GM18499 (cell line): ENCODE measurements around the gene CSDE1.

Experiments used
- ATAC-seq: cut with Tn5 transposase; IDR thresholded peaks from one replicate; pipeline ENCODE4 v1.9.1; 2021; ENCODE audit warnings: moderate number of reproducible peaks; ENCODE audit not compliant: insufficient read depth, unreplicated experiment

CSDE1 gene

DNA sequence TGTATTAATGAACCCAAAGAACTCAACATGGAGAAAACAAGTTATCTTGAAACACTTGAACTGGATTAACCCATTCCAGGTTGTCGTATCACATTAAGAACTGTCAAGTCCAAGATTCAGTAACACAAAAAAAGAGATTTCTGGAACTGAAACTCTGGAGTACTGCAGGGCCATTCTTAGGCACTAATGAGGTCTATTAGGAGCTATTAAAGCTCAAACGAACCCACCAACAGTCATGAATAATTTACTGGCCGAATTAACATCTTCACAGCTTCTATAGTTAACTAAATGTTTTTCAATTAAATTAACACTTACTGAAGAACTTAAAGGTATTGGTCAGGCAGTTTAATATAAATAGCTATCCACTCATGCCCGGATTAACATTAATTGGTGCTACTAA lies 4.6 kb downstream of the CSDE1 start:
- no peak for ATAC-seq

DNA sequence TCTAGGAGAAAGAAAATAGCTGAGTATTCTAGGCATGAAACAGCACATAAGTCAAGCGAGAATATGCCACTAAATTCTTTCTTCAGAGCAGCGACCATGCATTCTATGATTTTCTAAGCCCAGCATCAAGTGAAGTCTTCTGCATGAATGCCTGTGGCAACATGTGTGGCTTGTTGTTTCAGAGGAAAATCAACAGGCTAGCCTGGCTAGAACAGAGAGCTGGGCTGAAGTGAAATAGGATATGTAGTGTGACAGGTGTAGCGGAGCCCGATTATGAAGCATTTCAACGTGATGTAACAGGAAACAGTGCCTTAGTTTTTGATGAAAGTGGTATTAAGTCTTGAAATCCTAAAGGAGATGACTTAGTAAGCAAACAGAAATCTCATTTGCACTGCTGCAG lies 7.0 kb downstream of the CSDE1 start:
- ATAC-seq: no peak

DNA sequence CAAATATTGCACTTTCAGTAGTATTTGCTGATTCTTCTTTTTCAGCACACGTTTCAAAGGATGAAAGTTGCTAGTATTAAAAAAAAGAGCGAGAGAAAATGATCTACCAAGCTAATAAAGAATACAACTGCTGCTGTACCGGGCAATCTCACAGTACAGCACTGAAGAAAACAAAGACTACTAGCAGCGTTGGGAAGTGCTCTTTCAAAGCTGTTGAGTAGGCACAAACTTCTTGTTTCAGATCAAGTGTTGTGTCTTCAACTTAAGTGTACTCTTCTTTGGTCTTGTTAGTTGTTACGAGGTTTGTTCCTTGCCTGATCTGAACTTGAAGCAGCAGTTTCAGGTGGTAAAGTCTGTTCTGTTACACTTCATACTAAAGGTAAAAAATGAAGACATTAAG lies 7.9 kb downstream of the CSDE1 start:
- ATAC-seq: no peak

DNA sequence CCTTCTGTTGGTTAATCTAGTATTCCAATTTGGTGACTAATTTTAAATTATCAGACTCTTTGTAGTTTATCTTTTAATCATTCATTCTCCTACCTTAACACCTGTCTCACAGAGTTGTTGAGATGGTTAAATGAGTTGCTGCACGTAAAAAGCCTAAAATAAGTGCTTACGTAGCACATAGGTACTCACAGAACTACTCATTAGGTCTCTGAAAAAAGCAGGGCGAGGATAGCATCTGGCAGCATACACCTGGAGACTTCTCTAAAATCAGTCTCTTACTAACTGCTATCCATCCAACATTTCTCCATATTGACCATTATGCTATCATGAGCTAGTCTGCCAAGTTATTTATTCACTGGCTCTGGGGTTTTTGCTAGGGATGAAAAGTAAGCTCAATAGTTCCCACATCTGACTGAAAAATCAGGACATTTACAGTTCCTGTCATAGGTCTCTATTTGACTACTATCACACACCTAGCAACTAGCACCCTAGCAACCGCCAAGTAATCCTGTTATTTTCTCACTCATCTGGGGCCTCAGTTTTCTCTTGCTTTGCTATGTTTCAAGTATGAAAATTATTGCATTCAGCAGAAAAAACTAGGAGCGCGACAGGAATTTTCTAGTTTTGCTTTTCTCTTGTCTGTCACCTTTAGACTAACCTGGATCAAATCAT lies 11.2 kb downstream of the CSDE1 start:
- no peak for ATAC-seq

DNA sequence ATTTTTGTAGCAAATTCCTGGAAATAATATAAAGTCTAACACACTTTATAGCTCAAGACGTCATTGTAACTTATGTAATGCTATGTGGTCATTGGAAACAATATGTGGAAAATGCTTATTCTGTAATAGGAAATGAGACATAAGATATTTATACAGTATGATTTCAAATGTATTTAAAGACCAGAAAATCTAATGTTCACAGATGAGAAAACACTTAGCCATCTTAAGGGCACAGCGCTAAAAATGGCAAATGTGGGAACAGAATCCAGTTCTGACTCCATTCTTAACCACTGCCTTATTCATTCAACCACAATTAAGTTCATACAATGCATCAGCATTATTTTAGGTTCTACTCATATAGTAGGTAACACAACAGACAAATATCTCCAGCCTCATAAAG lies 12.5 kb downstream of the CSDE1 start:
- no peak for ATAC-seq

DNA sequence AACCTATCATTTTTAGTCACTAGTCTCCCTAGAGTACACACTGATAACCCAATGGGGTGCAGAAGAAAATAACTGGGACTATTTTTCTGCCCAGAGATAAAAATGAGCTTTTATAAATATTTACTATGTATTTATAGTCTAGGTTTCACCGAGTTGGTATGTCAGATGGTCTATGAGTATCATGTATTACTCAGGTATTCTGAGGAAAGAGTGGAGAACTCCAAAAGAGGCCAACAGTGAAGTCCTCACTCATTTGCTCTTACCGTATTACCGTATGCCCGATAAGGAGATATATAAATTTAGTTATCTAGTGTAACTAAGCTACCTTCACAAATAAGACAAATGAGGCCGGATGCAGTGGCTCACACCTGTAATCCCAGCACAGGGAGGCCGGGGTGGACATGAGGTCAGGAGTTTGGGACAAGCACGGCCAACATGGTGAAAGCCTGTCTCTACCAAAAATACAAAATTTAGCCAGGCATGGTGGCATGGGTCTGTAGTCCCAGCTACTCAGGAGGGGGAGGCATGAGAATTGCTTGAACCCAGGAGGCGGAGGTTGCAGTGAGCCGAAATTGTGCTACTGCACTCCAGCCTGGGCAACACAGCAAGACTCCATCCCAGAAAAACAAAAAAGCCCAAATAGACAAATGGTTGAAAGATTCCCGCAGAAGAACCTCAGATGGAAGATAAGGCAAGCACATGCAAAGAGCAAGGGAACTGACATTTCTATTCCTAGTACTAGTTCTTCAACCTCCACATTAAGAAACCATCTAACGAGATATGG lies 15.6 kb downstream of the CSDE1 start:
- no peak for ATAC-seq

DNA sequence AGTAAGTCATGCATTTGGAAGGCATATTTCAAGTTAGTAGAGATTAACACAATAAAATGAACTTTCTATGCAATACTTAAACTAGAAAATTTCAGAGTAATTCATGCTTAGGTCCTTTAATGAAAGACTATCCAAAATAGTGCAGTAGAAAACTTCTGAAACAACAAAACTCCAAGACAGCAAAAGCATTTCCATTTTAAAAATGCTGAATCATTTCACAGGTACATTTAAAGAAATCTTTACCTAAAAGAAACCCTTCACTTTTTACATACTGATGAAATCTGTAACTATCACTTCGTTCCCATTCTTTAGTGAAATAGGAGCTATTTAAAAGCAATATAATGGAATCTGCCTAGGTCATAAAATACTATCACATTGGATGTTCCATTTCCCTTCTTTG lies 17.5 kb downstream of the CSDE1 start:
- no peak for ATAC-seq

DNA sequence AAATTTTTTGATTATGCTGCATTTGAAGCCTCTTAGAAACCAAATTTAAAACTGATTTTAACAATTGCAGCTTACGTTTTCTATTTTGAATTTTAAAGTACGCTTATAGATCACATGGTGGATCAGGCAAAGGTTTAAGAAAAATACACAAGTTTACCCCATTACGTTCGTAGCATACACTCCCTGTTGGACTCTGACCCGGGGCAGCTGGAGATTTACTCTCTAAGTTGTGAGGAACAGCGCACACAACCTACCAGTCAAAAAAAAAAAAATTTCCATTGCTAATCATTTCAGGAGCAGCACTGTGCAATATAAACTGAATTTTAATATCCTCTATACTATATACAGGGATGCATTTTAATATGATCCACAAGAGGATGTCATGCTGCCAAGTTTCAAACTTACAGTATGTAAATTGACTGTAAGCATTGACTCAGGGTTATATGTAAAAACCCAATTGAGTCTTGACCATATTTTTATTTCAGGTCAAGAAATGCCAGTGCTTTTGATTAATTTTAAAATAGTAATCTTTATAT lies 20.4 kb downstream of the CSDE1 start:
- ATAC-seq: no peak

DNA sequence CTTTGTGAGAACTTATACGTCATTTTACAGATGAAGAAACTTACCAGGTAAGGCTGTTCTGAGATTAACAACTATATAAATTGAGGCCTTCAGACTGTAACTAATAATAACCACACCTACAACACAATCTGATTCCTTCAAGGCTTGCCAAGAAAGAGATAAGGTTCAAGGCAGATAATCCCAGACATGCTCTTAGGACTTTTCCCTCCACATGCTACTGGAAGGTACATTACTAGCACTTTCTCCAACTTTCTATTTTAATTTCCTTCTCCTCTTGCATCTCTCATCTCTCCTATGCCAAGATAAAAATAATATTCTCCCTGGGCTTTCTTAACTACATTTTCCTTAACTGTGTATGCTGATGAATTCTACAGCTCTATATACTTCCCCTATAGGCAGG lies 22.3 kb downstream of the CSDE1 start:
- no peak for ATAC-seq

DNA sequence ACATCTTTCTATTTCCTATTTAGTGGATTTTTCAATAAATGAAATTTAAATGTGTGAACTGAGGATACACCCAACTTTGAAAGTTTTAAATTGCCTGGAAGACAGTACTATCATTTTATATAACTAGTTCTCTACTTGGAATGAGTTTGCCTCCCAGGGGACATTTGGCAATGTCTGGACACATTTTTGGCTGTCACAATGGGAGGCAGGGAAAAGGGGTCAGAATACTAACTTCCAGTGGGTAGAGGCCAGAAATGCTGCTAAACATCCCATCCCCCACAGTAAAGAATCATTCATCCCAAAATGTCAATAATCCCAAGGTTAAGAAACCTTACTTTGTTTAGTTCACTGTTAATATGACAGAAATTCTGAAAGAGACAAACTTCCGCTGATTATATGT lies 28.0 kb downstream of the CSDE1 start:
- ATAC-seq: no peak

DNA sequence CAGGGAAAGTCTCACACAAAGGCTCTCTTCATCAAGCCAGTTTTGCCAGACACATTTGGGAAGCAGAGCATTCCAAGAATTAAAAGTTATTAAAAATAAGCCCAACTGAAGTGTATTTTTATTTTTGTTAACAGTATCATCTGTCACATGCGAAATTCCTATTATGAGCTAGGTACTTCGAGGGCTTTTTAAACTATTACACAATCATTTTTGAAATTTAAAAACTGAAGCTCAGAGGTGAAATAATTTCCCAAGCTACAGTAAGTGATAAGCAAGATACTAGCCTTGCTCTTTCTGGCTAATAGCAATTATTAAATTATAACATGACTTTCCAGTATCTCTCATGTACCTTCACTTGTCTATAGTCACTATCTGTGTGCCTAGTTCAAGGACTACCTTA lies 29.2 kb downstream of the CSDE1 start:
- no peak for ATAC-seq

DNA sequence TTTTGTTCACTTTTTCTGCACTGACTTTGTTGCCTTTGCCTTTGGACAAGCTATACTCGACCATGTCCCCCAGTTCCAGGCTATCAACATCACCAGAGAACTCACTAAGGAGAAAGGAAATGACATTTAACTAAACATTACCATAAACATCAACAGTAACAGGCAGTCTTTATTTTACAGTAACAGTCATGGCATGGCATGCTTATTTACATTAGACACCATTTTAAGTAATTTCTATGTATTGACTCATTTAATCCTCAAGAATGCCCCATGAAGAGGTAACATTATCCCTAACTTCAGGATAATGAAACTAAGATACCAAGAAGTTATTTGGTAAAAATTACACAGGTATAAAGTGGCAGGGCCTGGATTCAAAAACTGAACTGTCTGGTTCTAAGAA lies 32.6 kb downstream of the CSDE1 start:
- ATAC-seq: no peak

DNA sequence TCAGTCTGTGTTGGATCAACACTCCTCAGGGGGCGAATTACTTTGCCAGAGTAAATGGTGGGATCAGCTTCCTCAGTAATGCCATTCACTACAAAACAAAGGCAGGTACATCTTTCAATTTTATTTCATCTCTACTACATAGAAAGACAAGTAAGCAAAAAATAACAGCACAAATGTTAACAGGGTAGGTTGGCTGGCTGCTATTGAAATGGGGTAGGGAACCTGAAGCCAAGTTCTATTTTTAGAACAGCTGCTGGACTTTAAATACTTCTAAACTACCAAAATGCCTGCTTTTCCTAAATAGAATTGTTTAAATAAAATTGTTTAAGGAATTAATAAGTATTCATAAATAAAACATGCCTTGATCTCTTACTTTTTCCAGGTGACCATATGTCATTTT lies 33.9 kb downstream of the CSDE1 start:
- ATAC-seq: no peak

DNA sequence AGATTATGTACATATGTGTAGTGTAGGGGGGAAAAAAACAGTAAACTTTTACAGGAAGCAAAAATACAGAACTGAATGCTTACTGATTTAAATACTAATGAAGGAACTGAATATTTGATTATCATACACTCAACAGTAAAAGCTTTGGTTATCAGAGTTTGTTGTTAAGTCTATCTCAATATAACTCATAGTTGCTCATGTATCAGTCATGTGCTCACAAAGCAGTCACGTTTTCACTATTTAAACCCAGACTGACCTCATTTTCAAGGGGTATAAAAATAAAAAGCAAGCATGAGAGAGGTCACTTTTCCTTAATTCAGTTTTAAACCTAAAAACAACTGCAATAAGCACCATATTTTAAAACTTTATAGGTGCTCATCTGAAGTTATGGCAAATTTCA lies 34.3 kb downstream of the CSDE1 start:
- no peak for ATAC-seq

DNA sequence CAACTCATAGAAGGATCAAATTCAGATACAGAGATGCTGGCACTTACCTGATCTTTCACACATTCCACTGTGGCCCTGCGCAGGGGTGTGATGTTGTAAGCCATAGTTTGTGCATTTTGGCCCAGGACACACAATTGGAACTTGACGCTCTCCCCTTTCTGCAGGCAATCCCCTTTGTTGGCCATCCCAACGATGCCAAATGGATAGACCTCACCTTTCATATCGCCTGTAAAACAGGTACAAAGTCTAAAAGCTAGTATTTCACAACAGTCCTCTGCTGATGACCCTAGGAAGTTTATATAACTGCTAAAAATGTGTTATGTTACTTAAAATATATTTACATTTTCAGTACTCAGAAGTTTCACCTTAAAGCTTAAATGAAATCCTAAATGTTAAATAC lies 37.3 kb downstream of the CSDE1 start:
- no peak for ATAC-seq

DNA sequence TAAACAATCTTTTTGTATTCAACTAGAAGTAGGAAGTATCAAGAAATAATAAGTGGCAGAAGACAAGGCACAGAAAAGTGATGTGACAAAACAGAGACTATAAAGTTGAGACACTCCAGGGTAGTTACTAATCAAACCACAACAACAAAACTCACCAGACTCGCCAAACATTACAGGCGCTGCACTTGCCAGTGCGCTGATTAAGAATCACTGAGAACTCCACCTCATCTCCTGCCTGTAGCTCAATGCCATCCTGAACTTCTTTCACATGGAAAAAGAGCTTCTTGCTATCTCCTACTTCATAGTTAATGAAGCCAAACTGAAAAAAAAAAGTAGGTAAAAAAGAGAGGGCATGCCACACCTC lies 38.4 kb downstream of the CSDE1 start:
- ATAC-seq: no peak

DNA sequence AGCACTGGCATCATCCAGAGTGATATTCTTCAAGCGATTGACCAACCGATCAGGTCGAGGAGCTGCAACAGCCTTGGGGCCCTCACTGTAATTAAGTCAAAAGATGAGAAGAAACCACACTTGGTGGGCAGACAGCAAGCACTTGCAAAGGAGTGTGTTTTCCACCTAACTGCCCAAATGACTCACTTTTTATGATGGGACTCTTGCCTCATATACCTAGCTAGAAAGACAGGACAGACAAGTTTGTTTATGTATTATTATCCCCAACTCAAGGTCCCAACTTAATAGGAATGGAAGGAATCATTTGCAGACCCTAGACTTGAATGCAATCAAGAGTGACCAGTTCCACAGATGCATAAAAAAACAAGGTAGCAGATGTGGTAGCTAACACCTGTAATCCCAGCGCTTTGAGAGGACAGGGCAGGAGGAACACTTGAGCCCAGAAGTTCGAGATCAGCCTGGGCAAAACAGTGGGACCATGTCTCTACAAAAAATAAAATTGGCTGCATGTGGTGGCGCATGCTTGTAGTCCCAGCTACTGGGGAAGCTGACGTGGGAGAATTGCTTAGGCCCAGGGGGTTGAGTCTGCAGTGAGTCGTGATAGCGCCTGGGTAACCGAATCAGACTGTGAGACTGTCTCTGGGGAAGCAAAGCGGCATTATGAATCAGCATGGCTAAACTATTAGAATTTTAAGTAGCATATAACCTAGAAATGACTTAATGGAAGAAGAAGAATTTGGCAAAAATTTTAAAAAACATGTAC lies 38.9 kb downstream of the CSDE1 start:
- ATAC-seq: no peak

DNA sequence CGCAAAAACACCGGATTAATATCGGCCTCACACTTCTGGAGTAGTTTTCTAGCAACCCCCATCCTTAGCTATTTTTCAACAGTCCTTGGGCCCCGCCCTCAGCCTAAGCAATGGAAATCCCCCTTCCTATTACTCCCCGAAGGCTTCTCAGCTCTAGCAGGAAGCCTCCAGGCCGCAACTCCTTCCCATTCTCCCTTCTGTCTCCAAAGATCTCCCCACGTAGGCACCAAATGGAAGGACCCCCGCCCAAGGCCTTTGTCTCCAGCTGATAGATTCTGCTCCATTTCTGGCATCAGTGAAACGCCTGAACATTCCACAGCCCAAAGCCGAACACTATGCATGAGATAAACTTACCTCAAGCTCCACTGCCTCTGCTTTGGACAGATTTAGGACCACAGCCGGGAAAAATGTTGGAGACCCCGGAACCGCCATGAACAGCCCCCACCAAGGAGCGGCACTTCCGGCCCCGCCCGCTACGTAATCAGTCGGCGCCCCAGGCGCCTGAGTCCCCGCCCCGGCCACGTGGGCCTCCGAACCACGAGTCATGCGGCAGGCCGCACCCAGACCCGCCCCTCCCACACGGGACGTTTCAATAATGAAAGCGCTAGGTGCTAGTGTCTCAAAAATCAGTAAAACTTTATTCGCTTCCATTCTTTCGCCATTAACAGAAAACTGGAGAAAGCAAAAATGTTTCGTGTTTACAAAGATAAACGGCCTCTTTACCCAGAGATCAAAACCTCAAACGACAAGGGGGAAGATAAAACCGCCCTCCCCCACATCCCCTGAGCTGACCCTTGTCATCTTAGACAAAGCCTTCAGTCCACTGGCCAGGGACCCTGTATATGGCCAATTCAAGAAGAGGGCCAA lies 41.2 kb downstream of the CSDE1 start, which contains the start of gene NRAS:
Gene NRAS (minus strand): TSS at position 468 of the 867 bp plus-strand sequence. CDS start 611 bp downstream, outside the sequence.
- peak; percentile 53 for ATAC-seq

DNA sequence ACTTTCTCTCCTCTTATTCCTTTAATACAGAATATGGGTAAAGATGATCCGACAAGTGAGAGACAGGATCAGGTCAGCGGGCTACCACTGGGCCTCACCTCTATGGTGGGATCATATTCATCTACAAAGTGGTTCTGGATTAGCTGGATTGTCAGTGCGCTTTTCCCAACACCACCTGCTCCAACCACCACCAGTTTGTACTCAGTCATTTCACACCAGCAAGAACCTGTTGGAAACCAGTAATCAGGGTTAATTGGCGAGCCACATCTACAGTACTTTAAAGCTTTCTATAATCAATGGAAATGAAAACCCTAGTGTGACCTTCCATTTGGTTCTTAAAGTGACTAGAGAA lies 41.9 kb downstream of the CSDE1 start:
- no peak for ATAC-seq

DNA sequence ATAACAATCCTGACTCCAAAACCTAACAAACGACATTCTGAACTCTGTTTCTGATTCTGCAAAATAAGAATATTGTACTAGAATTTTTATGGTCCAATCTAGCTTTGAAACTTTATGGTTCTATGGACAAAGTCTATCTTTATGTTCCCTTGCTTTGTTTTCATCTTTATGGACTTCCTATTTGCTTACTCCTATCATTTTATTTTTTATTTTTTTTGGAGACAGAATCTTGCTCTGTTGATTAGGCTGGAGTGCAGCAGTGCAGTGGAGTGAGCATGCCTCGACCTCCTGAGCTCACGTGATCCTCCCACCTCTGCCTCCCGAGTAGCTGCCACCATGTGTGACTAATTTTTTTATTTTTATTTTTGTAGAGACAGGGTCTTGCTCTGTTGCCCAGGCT lies 44.8 kb downstream of the CSDE1 start:
- no peak for ATAC-seq
